GM12875 (cell line): ENCODE results near the gene PPM1B.

Experiments
- H3K4me3 ChIP-seq: one replicate; pipeline ENCODE4 v1.5.1; 2011; ENCODE audit warnings: low read depth, low read length, control low read depth
- TF ChIP-seq, protein P1 (sequence below): IDR thresholded peaks from 2 replicates; pipeline ENCODE4 v1.5.1; 2011; ENCODE audit warnings: low read depth, mild to moderate bottlenecking, control low read depth, inconsistent platforms, low read length, moderate library complexity, borderline replicate concordance; ENCODE audit not compliant: insufficient read depth

The PPM1B gene

DNA sequence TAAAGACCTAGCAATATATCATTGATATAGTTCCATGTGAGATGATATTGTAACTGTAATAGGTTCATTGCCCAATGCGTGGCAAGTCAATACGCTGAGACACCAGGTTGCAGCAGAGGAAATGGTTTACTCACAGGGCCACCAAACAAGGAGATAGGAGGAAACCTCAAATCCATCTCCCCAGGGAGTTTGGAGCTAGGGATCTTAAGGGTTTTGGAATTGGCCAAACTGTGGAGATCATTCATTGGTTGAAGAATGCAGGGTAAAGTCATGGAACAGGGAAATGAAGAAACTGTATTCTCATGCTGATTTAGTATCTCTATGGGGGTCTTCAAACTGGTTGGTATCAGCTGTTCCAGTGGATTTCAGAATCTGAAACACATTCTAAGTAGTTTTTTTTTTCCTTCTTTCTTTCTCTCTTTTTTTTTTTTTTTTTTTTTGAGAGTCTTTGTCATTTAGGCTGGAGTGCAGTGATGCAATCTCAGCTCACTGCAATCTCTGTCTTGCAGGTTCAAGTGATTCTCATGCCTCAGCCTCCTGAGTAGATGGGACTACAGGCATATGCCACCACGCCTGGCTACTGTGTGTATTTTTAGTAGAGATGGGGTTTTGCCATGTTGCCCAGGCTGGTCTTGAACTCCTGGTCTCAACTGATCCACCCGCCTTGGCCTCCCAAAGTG lies 30.7 kb upstream of the PPM1B start:
- no peak overlapping the region for H3K4me3 ChIP-seq

DNA sequence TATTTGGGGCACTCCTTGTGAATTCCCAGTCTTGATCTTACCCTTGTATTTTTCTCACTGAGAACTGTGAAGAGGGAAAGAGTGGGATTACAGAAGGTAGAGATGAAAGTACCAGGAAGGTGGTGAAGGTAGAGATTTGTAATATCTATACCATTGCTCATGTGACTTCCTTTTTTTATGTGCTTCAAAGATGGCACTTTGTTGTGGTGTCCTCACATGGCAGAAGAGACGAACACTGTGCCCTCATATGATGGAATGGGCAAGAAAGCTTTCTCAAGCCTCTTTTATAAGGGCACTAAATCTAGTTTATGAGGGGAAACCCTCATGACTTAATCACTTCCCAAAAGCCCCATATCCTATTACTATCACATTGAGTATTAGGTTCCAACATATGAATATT lies 28.9 kb upstream of the PPM1B start:
- H3K4me3 ChIP-seq = no peak overlapping the region
- TF ChIP-seq, protein P1, sequence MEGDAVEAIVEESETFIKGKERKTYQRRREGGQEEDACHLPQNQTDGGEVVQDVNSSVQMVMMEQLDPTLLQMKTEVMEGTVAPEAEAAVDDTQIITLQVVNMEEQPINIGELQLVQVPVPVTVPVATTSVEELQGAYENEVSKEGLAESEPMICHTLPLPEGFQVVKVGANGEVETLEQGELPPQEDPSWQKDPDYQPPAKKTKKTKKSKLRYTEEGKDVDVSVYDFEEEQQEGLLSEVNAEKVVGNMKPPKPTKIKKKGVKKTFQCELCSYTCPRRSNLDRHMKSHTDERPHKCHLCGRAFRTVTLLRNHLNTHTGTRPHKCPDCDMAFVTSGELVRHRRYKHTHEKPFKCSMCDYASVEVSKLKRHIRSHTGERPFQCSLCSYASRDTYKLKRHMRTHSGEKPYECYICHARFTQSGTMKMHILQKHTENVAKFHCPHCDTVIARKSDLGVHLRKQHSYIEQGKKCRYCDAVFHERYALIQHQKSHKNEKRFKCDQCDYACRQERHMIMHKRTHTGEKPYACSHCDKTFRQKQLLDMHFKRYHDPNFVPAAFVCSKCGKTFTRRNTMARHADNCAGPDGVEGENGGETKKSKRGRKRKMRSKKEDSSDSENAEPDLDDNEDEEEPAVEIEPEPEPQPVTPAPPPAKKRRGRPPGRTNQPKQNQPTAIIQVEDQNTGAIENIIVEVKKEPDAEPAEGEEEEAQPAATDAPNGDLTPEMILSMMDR = no peak

More for the DNA sequence above, 30.7 kb upstream of the PPM1B start:
- TF ChIP-seq, protein P1 = no peak

DNA sequence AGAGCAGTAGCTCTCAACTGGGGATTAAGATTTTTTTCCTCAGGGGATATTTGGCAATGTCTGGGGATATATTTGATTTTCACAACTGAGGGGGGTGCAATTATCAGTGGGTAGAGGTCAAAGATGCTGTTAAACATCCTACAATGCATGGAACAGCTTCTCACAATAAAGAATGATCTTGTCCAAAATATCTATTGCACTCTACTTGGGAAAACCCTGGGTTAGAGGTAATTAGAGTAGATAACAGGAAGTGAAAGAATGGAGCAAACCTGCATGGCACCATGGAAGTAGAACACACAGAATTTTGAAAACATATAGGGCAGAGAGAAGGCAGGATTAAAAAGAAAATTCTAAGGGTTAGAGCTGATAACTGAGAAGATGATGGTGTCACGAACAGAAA lies 26.4 kb upstream of the PPM1B start:
- H3K4me3 ChIP-seq = no peak overlapping the region
- TF ChIP-seq, protein P1 = no peak

DNA sequence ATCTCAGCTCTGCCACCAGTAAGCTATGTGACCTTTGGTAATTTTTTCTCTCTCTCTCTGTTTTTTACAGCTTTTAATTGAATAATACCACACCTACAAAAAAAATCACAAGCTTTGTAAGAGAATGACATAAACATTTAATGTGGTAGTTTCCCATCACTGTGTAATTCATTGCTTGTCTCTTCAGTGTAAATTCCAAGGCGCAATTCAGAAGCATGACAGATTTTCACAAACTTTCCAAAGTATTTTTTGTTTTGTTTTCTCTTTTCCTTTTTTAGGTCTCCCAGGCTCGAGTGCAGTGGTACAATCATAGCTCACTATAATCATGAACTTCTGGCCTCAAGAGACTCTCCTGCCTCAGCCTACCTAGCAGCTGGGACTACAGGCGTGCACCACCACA lies 25.0 kb upstream of the PPM1B start:
- TF ChIP-seq, protein P1 = no peak
- no peak overlapping the region for H3K4me3 ChIP-seq

DNA sequence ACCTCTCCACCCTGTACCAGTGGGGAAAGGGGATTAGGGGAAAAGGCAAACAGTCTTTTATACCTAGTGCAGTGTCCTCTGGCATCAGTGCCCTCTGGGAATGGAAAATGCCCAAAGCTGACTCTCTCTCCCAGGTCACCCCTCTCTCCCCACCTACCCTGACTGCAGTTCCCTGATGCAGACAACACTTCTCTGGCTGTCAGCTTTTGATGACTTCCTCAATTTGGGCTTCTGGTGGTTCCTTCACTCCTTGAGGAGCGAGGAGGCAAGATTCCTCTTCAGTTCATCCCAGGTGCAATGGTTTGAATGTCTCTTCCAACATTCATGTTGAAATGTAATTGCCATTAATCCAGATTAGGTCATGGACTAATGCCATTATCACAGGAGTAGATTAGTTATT lies 19.7 kb upstream of the PPM1B start:
- H3K4me3 ChIP-seq = no peak overlapping the region
- TF ChIP-seq, protein P1 = no peak

DNA sequence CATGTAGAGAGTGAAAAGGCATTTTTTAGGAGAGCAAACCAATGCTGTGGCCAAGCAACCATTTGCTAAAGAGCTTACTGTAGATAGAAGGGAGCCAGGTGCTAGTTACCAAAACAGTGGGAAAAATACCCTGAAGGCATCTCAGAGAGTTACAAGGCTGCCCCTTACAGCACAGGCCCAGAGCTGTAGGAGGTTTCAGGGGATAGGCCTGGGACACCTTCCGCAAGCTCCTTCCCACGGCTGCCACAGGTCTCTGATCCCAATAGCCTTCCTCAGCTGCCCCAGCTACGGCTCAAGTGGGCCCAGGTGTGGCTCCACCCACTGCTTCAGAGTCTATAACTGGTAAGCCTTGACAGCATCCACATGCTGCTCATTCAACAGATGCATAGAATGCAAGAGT lies 18.2 kb upstream of the PPM1B start:
- TF ChIP-seq, protein P1 = no peak
- no peak overlapping the region for H3K4me3 ChIP-seq

DNA sequence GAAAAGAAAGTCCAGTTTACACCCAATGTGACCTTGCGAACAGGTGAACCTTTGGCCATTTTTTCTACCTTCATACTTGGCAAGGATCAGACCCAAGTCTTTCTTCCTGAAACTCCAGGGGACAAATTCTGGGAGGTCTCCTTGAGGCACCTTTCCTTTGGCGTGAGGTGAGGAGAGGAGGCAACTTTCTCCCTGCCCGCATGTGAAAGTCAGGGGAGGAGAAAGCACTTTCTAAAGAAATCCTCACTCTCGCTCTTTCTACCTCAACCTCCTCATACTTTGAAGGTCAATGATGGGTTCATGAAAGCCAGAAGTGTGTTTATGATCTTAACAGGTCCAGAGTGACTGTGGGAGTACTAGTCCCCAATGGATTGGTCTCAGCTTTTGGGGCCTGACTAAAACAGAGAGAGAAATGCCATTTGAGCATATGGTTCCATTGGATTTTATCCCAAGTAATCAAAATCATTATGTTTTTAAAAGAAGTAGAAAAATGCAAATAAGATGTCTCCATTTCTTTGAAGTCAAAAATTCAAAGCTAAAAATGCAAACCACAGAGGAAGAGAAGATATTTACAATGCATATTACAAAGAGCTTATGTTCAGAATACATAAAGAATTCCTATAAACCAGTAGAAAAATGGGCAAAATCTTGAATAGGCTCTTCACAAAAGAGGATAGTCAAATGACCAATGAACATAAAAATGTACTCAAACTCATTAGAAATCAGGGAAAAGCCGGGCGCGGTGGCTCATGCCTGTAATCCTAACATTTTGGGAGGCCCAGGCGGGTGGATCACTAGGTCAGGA lies 15.6 kb upstream of the PPM1B start:
- no peak overlapping the region for H3K4me3 ChIP-seq
- TF ChIP-seq, protein P1 = no peak
